ENCODE measurements around the gene GAL3ST1. TPM values are rescaled to one million over a fixed set of nuclear protein-coding genes. Genes with fewer than 3 reads are reported as not detected.
A peak's percentile ranks its signal among the peaks of the same experiment; 100 is the strongest.

Gene GAL3ST1
- total and polyA plus RNA-seq, 8 donors = 1.8 to 9.3 (median 6.8) TPM

DNA sequence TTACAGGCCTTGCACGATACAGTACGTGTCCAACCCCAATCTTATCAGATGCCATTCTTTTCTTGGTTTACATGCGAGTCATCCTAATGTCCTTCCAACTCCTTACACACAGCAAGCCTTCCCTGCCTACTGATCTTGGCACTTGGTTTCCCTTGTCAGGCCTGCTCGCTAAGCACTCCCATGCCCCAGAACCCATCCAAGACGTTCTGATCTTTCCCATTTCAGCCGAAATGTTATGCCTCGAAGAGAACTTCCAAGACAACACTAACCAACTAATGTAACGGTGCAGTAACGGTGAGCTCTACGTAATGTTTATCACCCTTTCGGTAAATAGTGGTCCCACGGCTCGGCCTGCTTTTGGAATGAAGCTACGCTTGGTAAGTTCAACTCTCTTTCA lies 16.7 kb upstream of the GAL3ST1 start:
- no peak for ATAC-seq
- Histone ChIP-seq H3K27ac (peak overlapping the region in 1 of 2 donors; percentile 67), H3K36me3 (peaks cover 0 to 34% of the 10 kb centered on the region in 2 donors), H3K4me1 (peaks cover 8 to 22% of the 10 kb centered on the region in 2 donors), H3K4me3 (peak overlapping the region; percentile 87 to 95), H3K9me3 (no peaks in the 10 kb centered on the region), H3K27me3 (no peaks in the 10 kb centered on the region)
- TF ChIP-seq, protein P1, sequence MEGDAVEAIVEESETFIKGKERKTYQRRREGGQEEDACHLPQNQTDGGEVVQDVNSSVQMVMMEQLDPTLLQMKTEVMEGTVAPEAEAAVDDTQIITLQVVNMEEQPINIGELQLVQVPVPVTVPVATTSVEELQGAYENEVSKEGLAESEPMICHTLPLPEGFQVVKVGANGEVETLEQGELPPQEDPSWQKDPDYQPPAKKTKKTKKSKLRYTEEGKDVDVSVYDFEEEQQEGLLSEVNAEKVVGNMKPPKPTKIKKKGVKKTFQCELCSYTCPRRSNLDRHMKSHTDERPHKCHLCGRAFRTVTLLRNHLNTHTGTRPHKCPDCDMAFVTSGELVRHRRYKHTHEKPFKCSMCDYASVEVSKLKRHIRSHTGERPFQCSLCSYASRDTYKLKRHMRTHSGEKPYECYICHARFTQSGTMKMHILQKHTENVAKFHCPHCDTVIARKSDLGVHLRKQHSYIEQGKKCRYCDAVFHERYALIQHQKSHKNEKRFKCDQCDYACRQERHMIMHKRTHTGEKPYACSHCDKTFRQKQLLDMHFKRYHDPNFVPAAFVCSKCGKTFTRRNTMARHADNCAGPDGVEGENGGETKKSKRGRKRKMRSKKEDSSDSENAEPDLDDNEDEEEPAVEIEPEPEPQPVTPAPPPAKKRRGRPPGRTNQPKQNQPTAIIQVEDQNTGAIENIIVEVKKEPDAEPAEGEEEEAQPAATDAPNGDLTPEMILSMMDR (IDR thresholded peaks at IDR 0.05) = no peak
- DNase-seq = no peak
- intact Hi-C loops (cut with DNase I) = no loop called here

DNA sequence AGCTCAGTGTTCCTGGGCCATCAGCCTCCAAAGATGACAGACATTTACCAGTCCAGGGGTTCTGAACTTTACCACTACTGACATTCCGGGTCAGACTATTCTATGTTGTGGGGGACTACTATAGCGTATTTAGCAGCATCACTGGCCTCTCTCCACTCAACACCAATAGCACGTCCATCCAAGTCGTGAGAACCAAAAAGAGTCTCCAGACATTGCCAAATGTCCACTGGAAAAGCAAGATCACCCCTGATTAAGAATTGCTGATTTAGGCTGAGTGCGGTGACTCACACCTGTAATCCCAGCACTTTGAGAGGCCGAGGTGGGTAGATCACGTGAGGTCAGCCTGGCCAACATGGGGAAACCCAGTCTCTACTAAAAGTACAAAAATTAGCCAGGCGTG lies 11.9 kb upstream of the GAL3ST1 start:
- no peak for ATAC-seq
- H3K27ac ChIP-seq = no peak overlapping the region
- peaks cover 8 to 16% of the 10 kb centered on the region in 2 donors for H3K4me1 ChIP-seq
- intact Hi-C loops (cut with DNase I) = no loop called here
- no peak for DNase-seq
- TF ChIP-seq, protein P1 (IDR thresholded peaks at IDR 0.05) = no peak
- no peak overlapping the region for H3K4me3 ChIP-seq
- no peaks in the 10 kb centered on the region for H3K27me3 ChIP-seq
- no peaks in the 10 kb centered on the region for H3K9me3 ChIP-seq
- peaks cover 0 to 82% of the 10 kb centered on the region in 2 donors for H3K36me3 ChIP-seq

DNA sequence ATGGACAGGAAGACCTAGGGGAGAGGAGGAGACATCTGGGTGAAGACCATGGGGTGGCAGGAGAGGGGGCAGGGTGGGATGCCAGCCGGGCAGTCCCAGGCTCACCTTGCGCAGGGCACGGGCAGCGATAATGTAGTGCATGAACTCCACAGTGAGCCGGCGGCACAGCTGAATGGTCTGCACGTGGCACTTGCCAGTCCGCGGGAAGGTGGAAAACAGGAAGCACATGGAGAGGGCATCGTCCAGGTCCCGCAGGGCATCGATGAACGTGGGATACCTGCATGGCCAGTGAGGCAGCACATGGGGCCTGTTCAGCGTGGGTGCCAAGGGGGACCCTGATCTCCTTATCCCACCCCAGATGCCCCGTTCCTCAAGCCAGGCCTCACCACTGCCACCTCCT lies 10.0 kb upstream of the GAL3ST1 start:
- Histone ChIP-seq H3K4me1 (no peaks in the 10 kb centered on the region), H3K36me3 (peaks cover 5 to 100% of the 10 kb centered on the region in 2 donors), H3K27me3 (no peaks in the 10 kb centered on the region), H3K27ac (no peak overlapping the region), H3K9me3 (no peaks in the 10 kb centered on the region), H3K4me3 (no peak overlapping the region)
- TF ChIP-seq, protein P1 (IDR thresholded peaks at IDR 0.05) = no peak
- ATAC-seq (no peak), DNase-seq (no peak)
- intact Hi-C loops (cut with DNase I) = no loop called here

DNA sequence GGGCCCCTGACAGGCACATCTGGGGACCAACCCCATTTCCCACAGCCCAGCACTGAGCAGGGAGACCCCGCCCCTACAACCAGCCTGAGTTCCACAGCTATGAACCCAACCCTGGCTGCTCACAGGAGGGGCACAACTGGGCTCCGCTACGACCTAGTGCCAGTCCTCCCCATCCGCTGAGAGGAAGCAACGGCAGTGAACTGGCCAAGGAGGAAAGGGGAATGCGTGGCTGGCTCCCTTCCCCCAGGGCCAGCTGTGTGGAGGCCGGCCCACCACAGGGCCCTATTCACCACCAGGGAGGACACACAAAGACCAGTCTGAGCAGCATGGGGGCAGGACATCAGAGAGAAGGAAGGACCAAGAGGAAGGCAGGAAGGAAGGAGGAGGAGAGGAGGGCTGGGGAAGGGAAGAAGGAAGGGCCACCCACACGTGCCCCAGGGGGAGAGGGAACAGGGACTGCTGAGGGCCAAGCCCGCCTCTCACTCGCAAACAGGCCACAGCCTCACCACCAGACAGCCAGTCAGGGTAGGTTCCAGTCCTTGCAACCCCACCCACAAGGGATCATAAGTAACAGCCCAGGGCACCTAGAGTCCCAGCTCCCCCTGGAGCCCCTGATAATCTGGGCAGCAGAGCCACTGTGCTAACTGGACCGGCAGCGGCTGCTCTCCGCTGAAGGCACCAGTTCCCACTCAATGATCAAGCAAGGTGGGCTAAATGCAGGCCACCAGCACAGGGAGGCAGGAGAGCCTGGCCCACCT lies 8.5 kb upstream of the GAL3ST1 start:
- ATAC-seq = no peak
- no peaks in the 10 kb centered on the region for H3K27me3 ChIP-seq

DNA sequence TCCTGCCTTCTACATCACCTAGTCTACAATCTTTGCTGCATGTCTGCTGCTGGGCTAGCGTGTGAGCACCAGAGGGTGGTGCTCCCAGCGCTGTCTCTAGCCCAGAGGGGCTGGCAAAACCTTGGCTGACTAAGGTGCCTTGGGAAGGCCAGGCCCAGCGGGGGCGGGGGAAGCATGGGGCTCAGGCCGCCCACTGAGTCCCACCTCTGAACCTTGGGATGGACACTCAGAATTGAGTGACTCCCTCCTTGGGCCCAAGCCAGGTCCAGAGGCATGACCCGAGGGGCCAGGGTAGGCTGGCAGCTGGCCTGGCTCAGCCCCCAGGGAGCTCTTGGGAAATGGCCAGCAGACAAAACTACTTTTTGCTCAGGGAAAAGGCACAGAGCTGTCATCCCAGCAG lies 7.6 kb upstream of the GAL3ST1 start:
- ATAC-seq (no peak), DNase-seq (no peak)
- intact Hi-C loops (cut with DNase I) = no loop called here

More for the DNA sequence above, 8.5 kb upstream of the GAL3ST1 start:
- no peak for DNase-seq
- Histone ChIP-seq H3K9me3 (no peaks in the 10 kb centered on the region), H3K4me3 (no peak overlapping the region), H3K4me1 (no peaks in the 10 kb centered on the region), H3K36me3 (peaks cover 5 to 100% of the 10 kb centered on the region in 2 donors), H3K27ac (no peak overlapping the region)
- intact Hi-C loops (cut with DNase I) = no loop called here
- TF ChIP-seq, protein P1 (IDR thresholded peaks at IDR 0.05) = no peak

More for the DNA sequence above, 7.6 kb upstream of the GAL3ST1 start:
- Histone ChIP-seq H3K27ac (no peak overlapping the region), H3K27me3 (no peaks in the 10 kb centered on the region), H3K9me3 (no peaks in the 10 kb centered on the region), H3K36me3 (peaks cover 5 to 100% of the 10 kb centered on the region in 2 donors), H3K4me1 (no peaks in the 10 kb centered on the region), H3K4me3 (no peak overlapping the region)
- TF ChIP-seq, protein P1 (IDR thresholded peaks at IDR 0.05) = no peak

Measured in left lung (tissue), 10 donors.